RWPE1 (cell line): ENCODE measurements around the gene LCT.
A peak's percentile ranks its signal among the peaks of the same experiment; 100 is the strongest.

Source experiments
- CTCF ChIA-PET: fragments of 350-600 bp; sonication (Branson Sonifier 250); formaldehyde crosslinking; extraction: SDS; loops from one replicate; lab custom pipeline; 2021; lab: Yijun Ruan, JAX
- POLR2A ChIA-PET: fragments of 400-600 bp; formaldehyde crosslinking; extraction: SDS; loops from one replicate; lab custom pipeline; 2020; ENCODE audit warnings: antibody characterized with exemption; ENCODE audit not compliant: low non-redundant PET; lab: Yijun Ruan, JAX
- DNase-seq: peaks from one replicate; pipeline ENCODE4 v3.0.0; 2012; ENCODE audit warnings: low spot score
- H3K27ac ChIP-seq: fragments of 450-650 bp; 2 replicates; pipeline ENCODE4 v1.5.1; 2017
- TF ChIP-seq, protein P1 (sequence below): fragments of 450-650 bp; conservative IDR thresholded peaks from 2 replicates; pipeline ENCODE4 v1.5.1; 2017; ENCODE audit warnings: low read depth, mild to moderate bottlenecking

LCT gene

DNA sequence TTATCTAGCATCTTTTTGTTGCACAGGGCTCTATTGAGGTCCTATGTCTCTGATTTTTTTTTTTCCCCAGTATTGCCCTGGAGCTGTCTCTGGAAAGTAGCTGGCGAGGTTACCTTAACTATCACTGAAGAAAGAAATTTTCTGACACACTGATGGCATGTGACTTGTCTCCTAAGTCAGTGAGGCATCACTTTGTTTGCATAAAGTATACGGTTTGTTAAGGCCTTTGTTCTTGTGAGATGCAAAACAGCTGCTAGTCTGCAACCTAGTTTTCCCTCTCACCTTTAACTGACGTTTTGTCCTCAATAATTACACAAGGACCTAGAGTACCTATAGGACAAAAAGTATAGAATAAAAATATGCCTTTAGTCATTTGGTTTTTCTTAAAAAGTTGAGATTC lies 53.5 kb downstream of the LCT start:
- CTCF ChIA-PET: interaction anchor here (0.6 to 1.3 kb wide), 2 partner anchors 14 to 17 kb away, joined by 3 to 4 read pairs; no protein-coding TSS in a partner anchor
- TF ChIP-seq, protein P1, sequence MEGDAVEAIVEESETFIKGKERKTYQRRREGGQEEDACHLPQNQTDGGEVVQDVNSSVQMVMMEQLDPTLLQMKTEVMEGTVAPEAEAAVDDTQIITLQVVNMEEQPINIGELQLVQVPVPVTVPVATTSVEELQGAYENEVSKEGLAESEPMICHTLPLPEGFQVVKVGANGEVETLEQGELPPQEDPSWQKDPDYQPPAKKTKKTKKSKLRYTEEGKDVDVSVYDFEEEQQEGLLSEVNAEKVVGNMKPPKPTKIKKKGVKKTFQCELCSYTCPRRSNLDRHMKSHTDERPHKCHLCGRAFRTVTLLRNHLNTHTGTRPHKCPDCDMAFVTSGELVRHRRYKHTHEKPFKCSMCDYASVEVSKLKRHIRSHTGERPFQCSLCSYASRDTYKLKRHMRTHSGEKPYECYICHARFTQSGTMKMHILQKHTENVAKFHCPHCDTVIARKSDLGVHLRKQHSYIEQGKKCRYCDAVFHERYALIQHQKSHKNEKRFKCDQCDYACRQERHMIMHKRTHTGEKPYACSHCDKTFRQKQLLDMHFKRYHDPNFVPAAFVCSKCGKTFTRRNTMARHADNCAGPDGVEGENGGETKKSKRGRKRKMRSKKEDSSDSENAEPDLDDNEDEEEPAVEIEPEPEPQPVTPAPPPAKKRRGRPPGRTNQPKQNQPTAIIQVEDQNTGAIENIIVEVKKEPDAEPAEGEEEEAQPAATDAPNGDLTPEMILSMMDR: no peak
- no peak for DNase-seq
- H3K27ac ChIP-seq: no peak overlapping the region
- POLR2A ChIA-PET: no interaction called here

DNA sequence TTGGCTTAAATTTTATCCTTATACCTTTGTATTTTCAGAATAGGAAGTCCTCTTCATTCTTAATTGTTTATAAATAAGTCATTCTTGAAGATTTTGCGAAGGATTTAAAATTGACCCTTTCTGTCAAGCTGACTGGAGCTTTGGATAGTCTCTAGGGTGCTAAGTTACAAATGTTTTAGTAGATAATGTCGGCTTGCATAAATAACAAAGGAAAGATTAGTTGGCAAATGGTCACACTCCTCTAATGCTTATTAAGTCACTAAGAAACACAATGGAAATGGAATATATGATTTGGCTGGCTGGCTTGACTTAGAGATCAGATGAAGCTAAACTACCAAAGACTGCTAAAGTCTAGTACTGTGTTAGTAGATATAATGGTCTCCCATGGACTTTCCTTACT lies 54.8 kb downstream of the LCT start:
- no peak for DNase-seq
- CTCF ChIA-PET: interaction anchor here (1.3 kb wide), 1 partner anchor 15 kb away, joined by 4 read pairs; no protein-coding TSS in a partner anchor
- TF ChIP-seq, protein P1: no peak
- POLR2A ChIA-PET: no interaction called here
- H3K27ac ChIP-seq: no peak overlapping the region

DNA sequence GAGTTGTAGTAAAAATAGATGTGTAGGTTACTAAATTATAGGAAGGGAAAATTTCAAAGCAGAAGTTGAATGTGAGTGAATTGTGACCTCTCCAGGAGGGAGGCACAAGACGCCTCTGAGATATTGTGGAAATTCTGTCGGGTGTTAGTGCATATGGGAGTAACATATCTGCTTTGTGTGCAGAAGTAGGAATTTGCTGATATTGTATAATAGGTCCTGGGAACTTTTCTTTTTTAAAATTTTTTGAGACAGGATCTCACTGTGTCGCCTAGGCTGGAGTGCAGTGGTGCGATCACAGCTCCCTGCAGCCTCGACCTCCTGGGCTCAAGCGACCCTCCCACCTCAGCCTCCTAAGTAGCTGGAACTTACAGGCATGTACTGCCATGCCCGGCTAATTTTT lies 60.6 kb downstream of the LCT start:
- POLR2A ChIA-PET: no interaction called here
- CTCF ChIA-PET: no interaction called here

DNA sequence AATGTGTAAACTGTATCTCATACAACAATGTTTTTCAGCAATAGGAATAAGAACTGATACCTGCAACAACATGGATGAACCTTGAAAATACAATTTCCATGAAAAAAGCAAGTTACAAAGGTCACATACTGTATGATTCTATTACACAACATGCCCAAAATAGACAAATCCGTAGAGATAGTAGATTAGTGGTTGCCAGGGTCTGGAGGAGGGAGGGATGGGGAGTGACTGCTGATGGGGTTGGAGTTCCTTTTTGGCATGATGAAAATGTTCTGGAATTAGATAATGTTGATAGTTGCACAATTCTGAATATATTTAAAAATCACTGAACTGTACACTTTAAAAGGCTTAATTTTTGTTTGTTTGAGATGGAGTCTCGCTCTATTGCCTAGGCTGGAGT lies 61.6 kb downstream of the LCT start:
- CTCF ChIA-PET: no interaction called here
- TF ChIP-seq, protein P1: no peak
- POLR2A ChIA-PET: no interaction called here

More for the DNA sequence above, 60.6 kb downstream of the LCT start:
- DNase-seq: no peak
- TF ChIP-seq, protein P1: no peak
- no peak overlapping the region for H3K27ac ChIP-seq

DNA sequence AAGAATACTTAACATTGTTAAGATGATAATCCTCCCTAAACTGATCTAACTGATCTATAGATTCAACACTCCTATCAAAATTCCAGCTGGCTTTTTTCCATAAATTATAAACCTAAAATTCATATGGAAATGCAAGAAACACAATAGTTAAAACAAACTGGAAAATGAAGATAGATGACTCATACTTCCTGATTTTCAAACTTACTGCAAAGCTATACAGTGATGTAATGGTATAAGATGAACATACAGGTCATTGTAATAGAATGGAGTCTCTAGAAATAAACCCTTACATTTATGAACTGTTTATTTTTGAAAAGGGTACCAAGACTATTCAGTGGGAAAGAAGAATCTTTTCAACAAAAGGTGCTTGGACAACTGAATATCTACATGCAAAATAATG lies 63.1 kb downstream of the LCT start:
- peak; percentile 37 for DNase-seq
- POLR2A ChIA-PET: no interaction called here
- H3K27ac ChIP-seq: no peak overlapping the region
- CTCF ChIA-PET: no interaction called here
- TF ChIP-seq, protein P1: no peak

More for the DNA sequence above, 61.6 kb downstream of the LCT start:
- DNase-seq: no peak
- H3K27ac ChIP-seq: no peak overlapping the region

DNA sequence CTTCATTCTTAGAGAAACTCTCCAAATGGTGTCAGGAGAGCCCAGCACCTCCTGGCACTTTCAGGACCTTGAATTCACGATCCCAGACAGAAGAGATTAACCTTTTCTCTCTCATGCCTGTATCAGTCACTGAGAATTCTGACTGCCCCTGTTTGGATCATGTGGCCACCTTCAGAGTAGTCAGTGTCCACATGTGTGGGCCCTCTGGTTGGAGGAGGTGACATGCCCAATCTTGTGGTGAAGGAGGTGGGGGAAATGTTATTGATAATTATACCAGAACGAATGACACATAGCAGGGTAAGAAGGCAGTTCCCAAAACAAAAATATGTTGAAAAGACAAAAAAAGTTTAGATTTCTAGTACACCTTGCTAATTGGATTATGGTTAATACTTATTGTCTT lies 63.7 kb downstream of the LCT start:
- H3K27ac ChIP-seq: no peak overlapping the region
- ChIA-PET CTCF (interaction anchor here (0.7 kb wide), 1 partner anchor 32 kb away, joined by 4 read pairs; no protein-coding TSS in a partner anchor), POLR2A (no interaction called here)
- no peak for DNase-seq
- TF ChIP-seq, protein P1: no peak
